ENCODE measurements around the gene PDE6A. TPM values are rescaled to one million over a fixed set of nuclear protein-coding genes. Genes with fewer than 3 reads are reported as not detected.

PDE6A gene
- total and polyA plus RNA-seq, 2 of the 8 experiments (the other 6 are each of a cell fraction or from before 2014, with no cell fraction given), result not detected

- TF ChIP-seq RXRA (IDR thresholded peaks at IDR 0.05; ENCODE audit: insufficient read depth, low read depth, low read length), result no peak
Measured at GRCh38 chr5:149901511-149901910, 43.1 kb downstream of the PDE6A start (continued).
